GM19452 (cell line): ENCODE measurements around the gene NFYA.

ENCODE experiments used
- ATAC-seq: cut with Tn5 transposase; IDR thresholded peaks from one replicate; pipeline ENCODE4 v1.9.1; 2021; ENCODE audit not compliant: unreplicated experiment

Gene NFYA

GRCh38 chr6:41073203-41073967, 611 bp downstream of the NFYA start:
- peak; percentile 27 for ATAC-seq

- ATAC-seq, result no peak
These were observed 1.4 kb downstream of the NFYA start for GRCh38 chr6:41073968-41074691.

- no peak for ATAC-seq
These were observed 2.1 kb downstream of the NFYA start for GRCh38 chr6:41074692-41075436.

GRCh38 chr6:41075651-41076626, 3.2 kb downstream of the NFYA start:
- no peak for ATAC-seq

GRCh38 chr6:41077536-41077935, 4.8 kb downstream of the NFYA start:
- no peak for ATAC-seq

- no peak for ATAC-seq
These were observed 5.3 kb downstream of the NFYA start for GRCh38 chr6:41078101-41078500.

GRCh38 chr6:41079080-41079479, 6.3 kb downstream of the NFYA start:
- no peak for ATAC-seq

- ATAC-seq, result no peak
These were observed 7.8 kb downstream of the NFYA start for GRCh38 chr6:41080621-41081020.

GRCh38 chr6:41083072-41083471, 10.3 kb downstream of the NFYA start:
- ATAC-seq, result no peak

- ATAC-seq, result no peak
These were observed 12.4 kb downstream of the NFYA start for GRCh38 chr6:41085182-41085581.

- ATAC-seq, result no peak
These were observed 15.7 kb downstream of the NFYA start for GRCh38 chr6:41088451-41088850.

- no peak for ATAC-seq
These were observed 18.3 kb downstream of the NFYA start for GRCh38 chr6:41090841-41091761.

GRCh38 chr6:41092421-41093140, 19.8 kb downstream of the NFYA start:
- no peak for ATAC-seq

- ATAC-seq, result no peak
These were observed 21.0 kb downstream of the NFYA start for GRCh38 chr6:41093729-41094128.

- ATAC-seq, result no peak
These were observed 24.8 kb downstream of the NFYA start for GRCh38 chr6:41097467-41098090.

- ATAC-seq, result no peak
These were observed 25.6 kb downstream of the NFYA start for GRCh38 chr6:41098366-41098765.

GRCh38 chr6:41100871-41101287, 28.1 kb downstream of the NFYA start:
- ATAC-seq, result no peak

- no peak for ATAC-seq
These were observed 31.1 kb downstream of the NFYA start for GRCh38 chr6:41103847-41104246.
